Endothelial cell (in vitro differentiated cells): ENCODE data around the gene DDX20. TPM values are rescaled to one million over a fixed set of nuclear protein-coding genes. Genes with fewer than 3 reads are reported as not detected.
"Not testable (repeated sequence)": the region's sequence is repeated elsewhere in the genome, so short reads cannot be mapped to it uniquely, and the experiment has no call there.

Source experiments
- DNase-seq: peaks from one replicate; pipeline ENCODE4 v3.0.0; 2021; ENCODE audit warnings: low spot score
- H3K27ac Mint-ChIP-seq: one replicate; pipeline ENCODE4 v1.8.0; 2021; ENCODE audit warnings: mixed read lengths, inconsistent platforms; ENCODE audit not compliant: unreplicated experiment
- H3K27me3 Mint-ChIP-seq: one replicate; pipeline ENCODE4 v1.8.0; 2021; ENCODE audit warnings: mild to moderate bottlenecking, moderate library complexity, mixed read lengths, inconsistent platforms; ENCODE audit not compliant: unreplicated experiment
- H3K36me3 Mint-ChIP-seq: one replicate; pipeline ENCODE4 v1.8.0; 2021; ENCODE audit warnings: mild to moderate bottlenecking, low read depth, mixed read lengths, inconsistent platforms; ENCODE audit not compliant: unreplicated experiment
- H3K4me1 Mint-ChIP-seq: one replicate; pipeline ENCODE4 v1.8.0; 2021; ENCODE audit warnings: mild to moderate bottlenecking, mixed read lengths, inconsistent platforms; ENCODE audit not compliant: unreplicated experiment
- H3K4me3 Mint-ChIP-seq: one replicate; pipeline ENCODE4 v1.8.0; 2021; ENCODE audit warnings: mild to moderate bottlenecking, mixed read lengths, inconsistent platforms; ENCODE audit not compliant: unreplicated experiment
- H3K9me3 Mint-ChIP-seq: one replicate; pipeline ENCODE4 v1.8.0; 2021; ENCODE audit warnings: mixed read lengths, inconsistent platforms; ENCODE audit not compliant: unreplicated experiment
- CTCF ChIP-seq: fragments of 200-600 bp; sonication (generic); IDR thresholded peaks from one replicate; pipeline ENCODE4 v1.5.0; 2021; ENCODE audit warnings: antibody characterized with exemption; ENCODE audit not compliant: unreplicated experiment
- total RNA-seq: library from RNA; stranded (reverse); fragmentation: NEBNext Ultra II Directional; extraction: Animal tissue kit (Norgen Biotek cat#: 25700); gene quantifications from one replicate; pipeline ENCODE4 v1.2.1, GENCODE V29; 2021; ENCODE audit not compliant: unreplicated experiment

DDX20 gene
- total RNA-seq, 1 donor from 2014 or later = 18.8 TPM

DNA sequence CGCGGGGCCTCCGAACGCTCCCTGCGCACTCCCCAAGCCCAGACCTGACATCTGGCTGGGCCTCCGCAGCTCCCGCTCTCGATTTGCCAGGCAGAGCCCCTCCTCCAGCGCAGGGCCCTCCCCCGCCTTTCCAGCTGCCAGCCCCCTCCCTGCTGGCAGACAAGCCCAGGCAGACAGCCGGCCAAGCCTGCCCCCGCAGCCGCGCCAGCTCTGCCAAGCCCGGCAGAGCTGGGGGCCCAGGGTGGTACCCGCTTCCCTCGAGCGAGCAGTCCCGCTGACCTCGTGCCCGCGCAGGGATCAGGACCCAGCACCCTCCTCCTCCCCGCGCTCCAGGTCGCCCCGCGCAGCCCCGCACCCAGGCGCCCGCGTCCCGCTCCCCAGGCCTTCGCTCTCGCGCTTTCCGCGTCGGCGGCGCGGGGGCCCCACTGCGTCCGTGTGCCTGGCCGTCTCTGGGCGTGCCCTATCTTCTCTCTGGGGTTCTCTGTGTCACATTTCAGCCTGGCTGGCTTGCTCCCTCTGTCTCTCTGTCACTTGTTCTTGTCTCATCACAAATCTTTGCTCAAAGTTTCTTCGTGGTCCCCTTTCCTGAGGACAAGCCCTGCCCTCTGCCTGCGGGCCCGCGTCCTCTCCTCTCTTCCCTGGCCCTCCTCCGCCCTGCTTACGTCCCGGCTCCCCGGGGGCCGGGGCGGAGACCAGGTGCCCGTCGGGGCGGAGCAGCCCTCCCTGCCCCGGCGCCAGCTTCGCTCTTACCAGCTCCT is 17.1 kb upstream of the DDX20 start:
- H3K27ac Mint-ChIP-seq = peak overlapping the region; percentile 85

GRCh38 chr1:111739194-111739924 is 16.3 kb upstream of the DDX20 start, which contains the start of gene INKA2:
Gene INKA2, minus strand, starts transcription at chr1:111739395. Its CDS starts 153 bp downstream, at chr1:111739242.
- peaks cover 15% of the 10 kb centered on the region for H3K27me3 Mint-ChIP-seq

More for the DNA sequence above, 17.1 kb upstream of the DDX20 start:
- peaks cover 17% of the 10 kb centered on the region for H3K27me3 Mint-ChIP-seq
- TF ChIP-seq CTCF = no peak
- DNase-seq = peak; percentile 55
- H3K4me1 Mint-ChIP-seq = peaks cover 19% of the 10 kb centered on the region
- H3K36me3 Mint-ChIP-seq = peaks cover 13% of the 10 kb centered on the region
- no peaks in the 10 kb centered on the region for H3K9me3 Mint-ChIP-seq
- peak overlapping the region; percentile 95 for H3K4me3 Mint-ChIP-seq

DNA sequence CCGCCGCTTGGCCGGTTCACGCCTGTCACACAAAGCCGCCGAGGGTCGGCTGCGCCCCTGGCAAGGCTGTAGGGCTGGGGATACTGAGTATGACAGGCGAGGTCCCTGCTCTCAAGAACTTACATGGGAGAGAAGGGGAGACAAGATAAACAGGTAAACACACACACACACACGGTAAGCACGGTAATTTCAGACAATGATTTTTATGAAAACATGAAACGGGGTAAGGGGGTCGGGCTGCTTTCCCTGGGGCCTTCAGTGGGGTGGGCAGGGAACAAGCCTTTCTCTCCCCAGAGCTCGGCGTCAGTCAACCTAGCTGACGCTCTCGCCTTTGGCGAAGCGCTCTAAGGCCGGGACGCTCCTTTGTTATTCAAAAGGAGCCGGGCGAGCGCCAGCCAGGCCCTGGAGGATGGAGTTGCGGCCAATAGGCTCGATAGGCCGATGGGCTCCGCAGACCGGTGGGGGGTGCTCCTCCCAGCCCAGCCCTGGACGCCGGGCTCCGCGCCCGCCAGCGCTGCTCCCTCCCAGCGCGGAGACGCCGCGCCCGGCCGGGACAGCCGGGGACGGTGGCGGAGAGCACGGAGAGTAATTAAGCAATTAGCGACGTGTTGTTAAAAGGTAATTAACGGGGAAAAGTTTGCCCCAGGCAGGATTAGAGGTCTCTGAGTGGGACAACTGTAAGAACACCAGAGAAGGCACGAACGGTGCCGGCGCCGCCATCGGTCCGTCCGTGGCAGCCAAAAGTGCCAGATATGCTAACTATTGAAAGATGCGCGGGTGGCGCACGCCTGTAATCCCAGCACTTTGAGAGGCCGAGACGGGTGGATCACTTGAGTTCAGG is 15.6 kb upstream of the DDX20 start:
- Mint-ChIP-seq H3K4me3 (peak overlapping the region; percentile 89), H3K27ac (no peak overlapping the region), H3K36me3 (peaks cover 13% of the 10 kb centered on the region), H3K4me1 (peaks cover 19% of the 10 kb centered on the region), H3K27me3 (peaks cover 15% of the 10 kb centered on the region), H3K9me3 (no peaks in the 10 kb centered on the region)
- DNase-seq = peak; percentile 66
- TF ChIP-seq CTCF = no peak

More at GRCh38 chr1:111739194-111739924, 16.3 kb upstream of the DDX20 start, which contains the start of gene INKA2:
- H3K27ac Mint-ChIP-seq = peak within 1 kb of the TSS; percentile 85
- DNase-seq = peak; percentile 74
- H3K36me3 Mint-ChIP-seq = peaks cover 13% of the 10 kb centered on the region
- peaks cover 19% of the 10 kb centered on the region for H3K4me1 Mint-ChIP-seq
- no peak for TF ChIP-seq CTCF
- peak within 1 kb of the TSS; percentile 95 for H3K4me3 Mint-ChIP-seq
- no peaks in the 10 kb centered on the region for H3K9me3 Mint-ChIP-seq

- H3K9me3 Mint-ChIP-seq = not testable (repeated sequence)
- peaks cover 15% of the 10 kb centered on the region for H3K27me3 Mint-ChIP-seq
Measured at GRCh38 chr1:111742292-111742691, 13.4 kb upstream of the DDX20 start.

GRCh38 chr1:111742938-111743549 is 12.7 kb upstream of the DDX20 start:
- Mint-ChIP-seq H3K9me3 (no peaks in the 10 kb centered on the region), H3K36me3 (peaks cover 1% of the 10 kb centered on the region), H3K27ac (no peak overlapping the region), H3K4me3 (no peak overlapping the region), H3K27me3 (peaks cover 12% of the 10 kb centered on the region), H3K4me1 (peaks cover 7% of the 10 kb centered on the region)
- DNase-seq = no peak
- no peak for TF ChIP-seq CTCF

More at GRCh38 chr1:111742292-111742691, 13.4 kb upstream of the DDX20 start:
- DNase-seq, H3K36me3 Mint-ChIP-seq, H3K27ac Mint-ChIP-seq, H3K4me3 Mint-ChIP-seq: not testable (repeated sequence)
- H3K4me1 Mint-ChIP-seq = peaks cover 15% of the 10 kb centered on the region
